Measurements from ENCODE around the gene P2RX4.
"Not testable (repeated sequence)": the region's sequence is repeated elsewhere in the genome, so short reads cannot be mapped to it uniquely, and the experiment has no call there.

P2RX4 gene, protein sequence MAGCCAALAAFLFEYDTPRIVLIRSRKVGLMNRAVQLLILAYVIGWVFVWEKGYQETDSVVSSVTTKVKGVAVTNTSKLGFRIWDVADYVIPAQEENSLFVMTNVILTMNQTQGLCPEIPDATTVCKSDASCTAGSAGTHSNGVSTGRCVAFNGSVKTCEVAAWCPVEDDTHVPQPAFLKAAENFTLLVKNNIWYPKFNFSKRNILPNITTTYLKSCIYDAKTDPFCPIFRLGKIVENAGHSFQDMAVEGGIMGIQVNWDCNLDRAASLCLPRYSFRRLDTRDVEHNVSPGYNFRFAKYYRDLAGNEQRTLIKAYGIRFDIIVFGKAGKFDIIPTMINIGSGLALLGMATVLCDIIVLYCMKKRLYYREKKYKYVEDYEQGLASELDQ

DNA sequence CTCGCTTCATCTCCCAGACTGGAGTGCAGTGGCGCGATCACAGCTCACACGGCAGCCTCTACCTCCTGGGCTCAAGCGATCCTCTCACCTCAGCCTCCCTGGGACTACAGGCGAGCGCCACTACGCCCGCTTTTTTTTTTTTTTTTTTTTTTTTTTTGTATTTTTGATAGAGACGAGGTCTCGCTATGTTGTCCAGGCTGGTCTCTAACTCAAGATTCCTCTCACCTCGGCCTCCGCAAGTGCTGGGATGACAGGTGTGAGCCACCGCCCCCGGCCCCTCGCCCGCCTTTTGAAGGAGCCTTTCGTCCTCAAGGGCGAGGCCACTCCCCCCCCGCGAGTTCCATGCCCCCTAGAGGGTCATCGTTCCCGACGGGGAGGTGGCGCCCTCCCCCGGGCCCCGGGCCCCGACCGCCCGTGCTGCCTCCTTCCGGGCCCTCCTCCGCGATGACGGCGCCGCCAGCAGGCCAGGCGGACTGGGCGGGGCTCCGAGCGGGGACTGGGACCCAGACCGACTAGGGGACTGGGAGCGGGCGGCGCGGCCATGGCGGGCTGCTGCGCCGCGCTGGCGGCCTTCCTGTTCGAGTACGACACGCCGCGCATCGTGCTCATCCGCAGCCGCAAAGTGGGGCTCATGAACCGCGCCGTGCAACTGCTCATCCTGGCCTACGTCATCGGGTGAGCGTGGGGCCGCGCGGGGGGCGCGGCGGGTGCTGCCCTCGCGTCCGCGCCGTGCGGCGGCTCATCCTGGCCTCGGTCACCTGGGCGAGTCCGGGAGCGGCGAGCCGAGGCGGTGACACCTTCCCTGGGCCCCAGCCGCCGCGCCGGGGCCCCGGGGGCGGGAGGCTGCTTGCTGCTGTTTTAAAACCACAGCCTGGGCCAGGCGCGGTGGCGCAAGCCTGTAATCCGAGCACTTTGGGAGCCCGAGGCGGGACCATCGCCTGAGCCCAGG, at the start of gene P2RX4:
Gene P2RX4 (plus strand): TSS at position 506 of the 949 bp plus-strand sequence. CDS start 36 bp downstream, at position 542.
- peak; percentile 83 for DNase-seq
- ATAC-seq (replicated peaks) = peak; percentile 93
- no peaks in the 10 kb centered on the region for H3K9me3 Mint-ChIP-seq
- no peaks in the 10 kb centered on the region for H3K27me3 Mint-ChIP-seq
- peaks cover 0 to 5% of the 10 kb centered on the region in 2 donors for H3K36me3 Mint-ChIP-seq
- H3K27ac Mint-ChIP-seq = peak within 1 kb of the TSS; percentile 96
- peaks cover 17 to 26% of the 10 kb centered on the region in 2 donors for H3K4me1 Mint-ChIP-seq
- H3K4me3 Mint-ChIP-seq = peak within 1 kb of the TSS; percentile 80 to 87

DNA sequence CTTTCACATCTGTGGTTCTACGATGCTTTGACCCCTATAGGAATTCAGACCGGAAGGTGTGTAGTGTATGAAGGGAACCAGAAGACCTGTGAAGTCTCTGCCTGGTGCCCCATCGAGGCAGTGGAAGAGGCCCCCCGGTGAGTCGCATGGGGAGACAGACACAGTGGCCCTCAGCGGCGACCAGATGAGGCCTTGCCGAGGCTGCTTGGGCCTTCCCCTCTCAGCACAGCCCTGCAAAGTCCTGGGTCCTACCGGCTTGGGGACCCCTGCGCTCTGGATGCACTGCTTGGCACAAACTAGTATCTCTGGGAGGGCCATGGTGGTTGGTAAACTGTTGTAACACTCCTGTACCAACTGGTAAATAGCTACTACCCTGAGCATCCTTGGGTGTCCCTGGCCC, 47.5 kb upstream of the P2RX4 start:
- DNase-seq = no peak
- no peak overlapping the region for H3K4me3 Mint-ChIP-seq
- H3K27me3 Mint-ChIP-seq = no peaks in the 10 kb centered on the region
- peaks cover 7 to 17% of the 10 kb centered on the region in 2 donors for H3K4me1 Mint-ChIP-seq
- no peak for ATAC-seq (replicated peaks)
- H3K36me3 Mint-ChIP-seq = peaks cover 16 to 28% of the 10 kb centered on the region in 2 donors
- H3K9me3 Mint-ChIP-seq = peaks cover 0 to 5% of the 10 kb centered on the region in 2 donors
- no peak overlapping the region for H3K27ac Mint-ChIP-seq

DNA sequence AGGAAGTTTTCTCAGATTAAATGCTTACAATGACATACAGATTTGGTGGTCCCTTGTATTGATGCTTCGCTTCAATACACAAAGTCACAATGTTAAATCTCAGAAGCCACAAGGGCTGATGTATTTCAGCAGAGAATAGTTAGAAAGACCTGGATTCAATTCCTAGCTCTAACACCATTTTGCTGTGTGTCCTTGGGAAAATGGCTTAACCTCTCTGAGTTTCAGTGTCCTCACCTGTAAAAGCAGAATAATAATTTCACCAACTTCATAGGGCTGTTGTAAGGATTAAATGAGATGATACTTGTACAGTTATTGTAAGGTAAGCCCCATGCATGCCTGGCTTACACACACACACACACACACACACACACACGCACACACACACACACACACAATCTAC, 46.9 kb upstream of the P2RX4 start:
- H3K9me3 Mint-ChIP-seq = peaks cover 0 to 4% of the 10 kb centered on the region in 2 donors
- ATAC-seq (replicated peaks) (no peak), DNase-seq (no peak)
- H3K27me3 Mint-ChIP-seq = no peaks in the 10 kb centered on the region
- peaks cover 15 to 24% of the 10 kb centered on the region in 2 donors for H3K36me3 Mint-ChIP-seq
- no peak overlapping the region for H3K4me3 Mint-ChIP-seq
- peaks cover 7 to 17% of the 10 kb centered on the region in 2 donors for H3K4me1 Mint-ChIP-seq
- no peak overlapping the region for H3K27ac Mint-ChIP-seq

DNA sequence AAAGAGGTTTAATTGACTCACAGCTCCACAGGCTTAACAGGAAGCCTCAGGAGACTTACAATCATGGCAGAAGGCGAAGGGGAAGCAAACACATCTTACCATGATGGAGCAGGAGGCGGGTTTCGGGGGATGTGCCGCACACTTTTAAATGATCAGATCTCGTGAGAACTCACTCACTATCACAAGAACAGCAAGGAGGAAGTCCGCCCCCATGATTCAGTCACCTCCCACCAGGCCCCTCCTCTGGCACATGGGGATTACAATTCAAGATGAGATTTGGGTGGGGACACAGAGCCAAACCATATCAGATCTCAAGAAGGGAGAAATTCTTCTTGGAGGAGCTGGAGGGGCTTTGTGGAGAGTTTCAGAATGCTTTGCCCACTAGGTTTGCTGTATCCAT, 45.1 kb upstream of the P2RX4 start:
- H3K9me3 Mint-ChIP-seq; H3K27ac Mint-ChIP-seq; DNase-seq; ATAC-seq (replicated peaks); H3K4me3 Mint-ChIP-seq; H3K27me3 Mint-ChIP-seq: not testable (repeated sequence)
- H3K4me1 Mint-ChIP-seq = peaks cover 2 to 12% of the 10 kb centered on the region in 2 donors
- H3K36me3 Mint-ChIP-seq = peaks cover 7 to 19% of the 10 kb centered on the region in 2 donors

DNA sequence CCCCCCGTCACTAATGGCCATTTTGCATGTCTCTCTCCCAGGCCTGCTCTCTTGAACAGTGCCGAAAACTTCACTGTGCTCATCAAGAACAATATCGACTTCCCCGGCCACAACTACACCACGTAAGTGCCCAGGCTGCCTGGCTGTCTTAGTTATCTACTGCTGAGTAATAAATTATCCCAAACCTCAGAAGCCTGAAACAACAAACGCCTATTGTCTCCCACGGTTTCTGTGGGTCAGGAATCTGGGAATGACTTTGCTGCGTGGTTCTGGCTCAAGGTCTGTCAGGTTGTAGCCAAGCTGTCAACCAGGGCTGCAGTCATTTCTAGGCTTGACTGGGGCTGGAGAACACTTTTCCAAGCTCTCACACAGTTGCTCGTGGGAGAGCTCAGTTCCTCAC, 44.6 kb upstream of the P2RX4 start:
- Mint-ChIP-seq H3K27me3 (no peaks in the 10 kb centered on the region), H3K9me3 (no peaks in the 10 kb centered on the region), H3K4me1 (peaks cover 2 to 8% of the 10 kb centered on the region in 2 donors), H3K36me3 (peaks cover 7 to 18% of the 10 kb centered on the region in 2 donors), H3K27ac (no peak overlapping the region), H3K4me3 (no peak overlapping the region)
- DNase-seq = no peak
- no peak for ATAC-seq (replicated peaks)

DNA sequence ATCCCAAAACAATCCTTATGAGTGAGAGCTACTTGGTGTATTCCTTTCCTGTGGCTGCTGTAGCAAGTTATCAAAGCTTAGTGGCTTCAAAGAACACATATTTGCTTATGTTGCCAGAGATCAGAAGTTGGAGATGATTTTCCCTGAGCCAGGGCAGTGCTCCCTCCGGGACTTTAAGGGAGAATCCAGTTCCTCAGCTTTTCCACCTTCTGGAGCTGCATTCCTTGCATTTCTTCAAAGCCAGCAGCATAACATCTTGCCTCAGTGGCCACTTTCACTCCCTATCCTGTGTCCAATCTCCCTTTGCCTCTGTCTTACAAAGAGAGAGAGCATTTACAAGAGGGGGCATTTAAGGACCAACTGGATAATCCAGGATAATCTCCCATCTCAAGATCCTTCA, 43.6 kb upstream of the P2RX4 start:
- Mint-ChIP-seq H3K27ac (no peak overlapping the region), H3K4me3 (no peak overlapping the region), H3K9me3 (no peaks in the 10 kb centered on the region), H3K36me3 (peaks cover 7 to 15% of the 10 kb centered on the region in 2 donors), H3K4me1 (peaks cover 2 to 8% of the 10 kb centered on the region in 2 donors), H3K27me3 (no peaks in the 10 kb centered on the region)
- ATAC-seq (replicated peaks) (no peak), DNase-seq (no peak)

DNA sequence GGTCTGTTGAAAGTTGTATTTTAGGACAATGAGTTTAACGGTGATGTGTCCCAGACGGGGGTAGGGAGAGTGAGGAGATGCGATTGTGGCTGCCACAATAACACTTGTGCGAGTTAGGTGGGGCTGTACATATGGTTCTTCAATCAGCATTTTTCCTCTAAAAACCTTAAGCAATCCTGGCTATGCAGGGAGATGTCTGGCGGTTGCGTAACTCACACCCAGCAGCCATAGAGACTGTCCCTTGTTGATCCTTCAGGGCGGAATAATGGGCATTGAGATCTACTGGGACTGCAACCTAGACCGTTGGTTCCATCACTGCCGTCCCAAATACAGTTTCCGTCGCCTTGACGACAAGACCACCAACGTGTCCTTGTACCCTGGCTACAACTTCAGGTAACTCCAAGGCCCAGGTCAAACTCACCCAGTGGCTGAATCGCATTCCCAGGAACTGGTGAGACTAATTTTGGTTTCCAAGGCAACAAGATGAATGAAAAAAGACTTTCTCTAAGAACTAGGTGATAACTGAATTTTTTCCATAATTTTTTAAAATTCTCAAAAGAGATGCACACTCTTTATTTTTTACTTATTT, 42.6 kb upstream of the P2RX4 start:
- ATAC-seq (replicated peaks) = no peak
- peaks cover 2 to 8% of the 10 kb centered on the region in 2 donors for H3K4me1 Mint-ChIP-seq
- H3K9me3 Mint-ChIP-seq = no peaks in the 10 kb centered on the region
- H3K4me3 Mint-ChIP-seq = no peak overlapping the region
- H3K27me3 Mint-ChIP-seq = no peaks in the 10 kb centered on the region
- H3K36me3 Mint-ChIP-seq = peaks cover 7 to 15% of the 10 kb centered on the region in 2 donors
- no peak for DNase-seq
- no peak overlapping the region for H3K27ac Mint-ChIP-seq

DNA sequence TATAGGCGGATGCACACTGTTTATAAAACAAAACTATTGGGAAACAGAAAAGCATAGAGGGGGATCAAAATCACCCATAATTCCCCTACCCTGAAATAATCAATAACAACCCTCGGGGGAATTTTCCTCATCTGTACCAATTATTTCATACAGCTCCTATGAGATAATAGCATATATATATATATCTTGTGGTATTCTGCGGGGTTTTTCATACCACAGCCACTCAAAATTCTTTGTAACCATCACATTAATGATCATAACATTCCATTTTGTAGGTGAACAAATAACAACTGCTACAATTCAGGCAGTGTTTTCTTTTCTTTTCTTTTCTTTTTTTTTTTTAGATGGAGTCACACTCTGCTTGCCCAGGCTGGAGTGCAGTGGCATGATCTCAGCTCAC, 42.0 kb upstream of the P2RX4 start:
- no peak overlapping the region for H3K4me3 Mint-ChIP-seq
- H3K27ac Mint-ChIP-seq = no peak overlapping the region
- H3K9me3 Mint-ChIP-seq = no peaks in the 10 kb centered on the region
- DNase-seq = no peak
- H3K27me3 Mint-ChIP-seq = no peaks in the 10 kb centered on the region
- H3K36me3 Mint-ChIP-seq = peaks cover 7 to 11% of the 10 kb centered on the region in 2 donors
- no peak for ATAC-seq (replicated peaks)
- peaks cover 2 to 8% of the 10 kb centered on the region in 2 donors for H3K4me1 Mint-ChIP-seq

DNA sequence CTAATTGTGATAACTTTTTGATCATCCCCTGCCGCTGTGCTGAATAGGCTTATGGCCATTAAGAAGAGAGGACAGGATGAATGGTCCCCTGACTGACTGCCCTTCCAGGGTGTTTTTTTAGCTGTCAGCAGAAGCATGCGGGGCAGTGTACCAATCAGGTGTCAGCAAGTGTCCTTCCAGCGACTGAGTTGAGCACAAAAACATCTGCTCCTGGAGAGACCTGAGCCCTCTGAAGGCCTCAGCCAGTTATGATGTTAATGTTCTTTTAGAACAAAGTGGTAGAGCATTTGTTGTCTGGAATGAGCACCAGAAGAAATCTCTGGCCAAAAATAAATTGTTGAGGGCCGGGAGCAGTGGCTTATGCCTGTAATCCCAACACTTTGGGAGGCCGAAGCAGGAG, 39.8 kb upstream of the P2RX4 start:
- DNase-seq (no peak), ATAC-seq (replicated peaks) (no peak)
- Mint-ChIP-seq H3K9me3 (no peaks in the 10 kb centered on the region), H3K27me3 (no peaks in the 10 kb centered on the region), H3K27ac (no peak overlapping the region), H3K4me3 (no peak overlapping the region), H3K36me3 (peaks cover 7 to 10% of the 10 kb centered on the region in 2 donors), H3K4me1 (peaks cover 2 to 8% of the 10 kb centered on the region in 2 donors)

DNA sequence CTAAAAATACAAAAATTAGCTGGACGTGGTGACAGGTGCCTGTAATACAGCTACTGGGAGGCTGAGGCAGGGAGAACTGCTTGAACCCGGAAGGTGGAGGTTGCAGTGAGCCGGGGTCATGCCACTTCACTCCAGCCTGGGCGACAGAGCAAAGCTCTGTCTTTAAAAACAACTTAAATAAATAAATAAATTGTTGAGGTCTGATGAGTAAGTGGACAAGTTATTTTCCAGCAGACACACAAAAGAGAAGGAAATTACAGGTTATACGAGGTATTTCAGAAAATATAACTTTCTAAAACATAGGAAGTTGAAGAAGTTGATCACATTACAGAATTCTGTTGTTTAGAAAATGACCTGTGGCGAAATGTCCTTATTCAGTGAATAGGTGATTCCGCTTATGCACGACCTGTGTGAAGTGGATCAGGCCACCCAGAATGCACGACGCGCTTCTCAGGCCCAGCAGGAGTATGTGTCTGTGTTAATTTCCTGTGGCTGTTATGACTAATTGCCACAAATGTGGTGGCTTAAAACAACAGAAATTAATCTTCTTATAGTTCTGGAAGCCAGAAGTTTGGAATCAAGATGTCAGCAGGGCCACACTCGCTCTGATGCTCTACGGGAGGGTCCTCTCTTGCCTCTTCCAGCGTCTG, 39.2 kb upstream of the P2RX4 start:
- Mint-ChIP-seq H3K9me3 (no peaks in the 10 kb centered on the region), H3K4me1 (peaks cover 6 to 11% of the 10 kb centered on the region in 2 donors), H3K27ac (no peak overlapping the region), H3K27me3 (no peaks in the 10 kb centered on the region), H3K4me3 (no peak overlapping the region), H3K36me3 (peaks cover 4% of the 10 kb centered on the region in 2 donors)
- DNase-seq (no peak), ATAC-seq (replicated peaks) (no peak)

DNA sequence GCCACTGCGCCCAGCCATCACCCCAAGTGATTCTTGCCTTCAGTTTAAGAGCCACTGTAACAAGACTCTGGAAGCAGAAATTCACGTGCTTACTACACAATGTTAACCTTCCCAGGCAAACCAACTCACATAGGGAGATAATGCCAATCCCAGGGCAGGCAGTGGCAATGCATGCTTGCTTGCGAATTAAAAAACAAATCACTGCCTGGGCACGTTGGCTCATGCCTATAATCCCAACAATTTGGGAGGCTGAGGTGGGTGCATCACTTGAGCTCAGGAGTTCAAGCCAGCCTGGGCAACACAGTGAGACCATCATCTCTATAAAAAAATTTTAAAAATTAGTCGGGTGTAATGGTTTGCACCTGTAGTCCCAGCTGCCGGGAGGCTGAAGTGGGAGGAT, 37.8 kb upstream of the P2RX4 start:
- Mint-ChIP-seq H3K9me3 (no peaks in the 10 kb centered on the region), H3K4me1 (peaks cover 9 to 13% of the 10 kb centered on the region in 2 donors), H3K27me3 (no peaks in the 10 kb centered on the region), H3K36me3 (peaks cover 0 to 2% of the 10 kb centered on the region in 2 donors), H3K4me3 (no peak overlapping the region), H3K27ac (no peak overlapping the region)
- DNase-seq (no peak), ATAC-seq (replicated peaks) (no peak)

DNA sequence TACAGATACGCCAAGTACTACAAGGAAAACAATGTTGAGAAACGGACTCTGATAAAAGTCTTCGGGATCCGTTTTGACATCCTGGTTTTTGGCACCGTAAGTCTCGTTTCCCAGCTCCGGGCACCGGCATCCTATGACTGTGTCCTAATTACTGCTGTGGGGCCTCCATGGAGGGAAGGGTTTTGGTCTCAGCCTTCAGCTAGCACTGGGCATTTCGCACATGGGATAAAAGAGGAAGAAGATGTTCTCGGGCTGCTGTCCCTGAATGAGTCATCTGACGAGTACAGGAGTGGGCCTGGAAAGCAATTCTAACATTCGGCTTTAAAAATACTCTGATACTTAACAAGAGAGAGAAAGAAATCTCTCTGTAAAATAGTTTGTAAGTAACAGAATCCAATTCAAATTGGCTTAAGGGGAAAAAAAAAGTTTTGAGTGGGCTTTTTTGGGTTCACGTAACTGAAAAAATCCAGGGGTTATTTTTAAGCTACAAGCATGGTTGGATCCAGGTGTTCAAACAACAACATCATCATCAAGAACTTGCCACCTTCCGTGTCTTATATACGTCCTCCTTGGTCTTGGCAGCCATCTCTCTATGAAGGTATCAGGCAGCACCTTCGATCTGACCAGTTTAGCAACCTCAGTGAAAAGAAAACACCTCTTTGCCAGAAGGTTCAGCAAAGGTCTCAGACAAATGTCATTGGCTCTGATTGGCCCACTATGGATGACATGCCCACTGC, 34.4 kb upstream of the P2RX4 start:
- no peak overlapping the region for H3K4me3 Mint-ChIP-seq
- peak overlapping the region; percentile 20 for H3K27ac Mint-ChIP-seq
- peaks cover 9 to 13% of the 10 kb centered on the region in 2 donors for H3K4me1 Mint-ChIP-seq
- peaks cover 0 to 4% of the 10 kb centered on the region in 2 donors for H3K36me3 Mint-ChIP-seq
- H3K27me3 Mint-ChIP-seq = no peaks in the 10 kb centered on the region
- no peaks in the 10 kb centered on the region for H3K9me3 Mint-ChIP-seq
- ATAC-seq (replicated peaks) (peak; percentile 61 to 88), DNase-seq (no peak)

DNA sequence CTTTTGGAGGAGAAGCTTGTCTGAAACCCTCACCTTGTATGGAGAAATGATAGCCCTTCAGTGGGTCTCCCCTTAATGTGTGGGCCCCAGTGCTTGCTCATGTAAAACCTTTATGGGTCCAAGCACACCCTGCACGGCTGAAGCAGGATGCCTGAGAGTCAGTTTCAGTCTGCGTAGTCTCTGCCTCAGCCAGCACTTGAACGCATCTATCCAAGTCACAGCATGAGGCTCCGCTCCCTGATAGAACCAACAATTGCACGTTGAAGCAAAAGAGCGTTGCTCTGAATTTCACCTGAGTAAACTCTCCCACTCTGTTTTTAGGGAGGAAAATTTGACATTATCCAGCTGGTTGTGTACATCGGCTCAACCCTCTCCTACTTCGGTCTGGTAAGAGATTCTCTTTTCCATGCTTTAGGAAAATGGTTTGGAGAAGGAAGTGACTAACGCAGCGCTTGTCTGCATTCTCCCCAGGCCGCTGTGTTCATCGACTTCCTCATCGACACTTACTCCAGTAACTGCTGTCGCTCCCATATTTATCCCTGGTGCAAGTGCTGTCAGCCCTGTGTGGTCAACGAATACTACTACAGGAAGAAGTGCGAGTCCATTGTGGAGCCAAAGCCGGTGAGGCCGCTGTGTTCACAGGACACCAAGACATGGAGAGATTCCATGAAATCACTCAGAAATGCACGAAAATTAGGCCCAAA, 33.0 kb upstream of the P2RX4 start:
- no peak overlapping the region for H3K4me3 Mint-ChIP-seq
- no peak overlapping the region for H3K27ac Mint-ChIP-seq
- no peaks in the 10 kb centered on the region for H3K9me3 Mint-ChIP-seq
- no peak for ATAC-seq (replicated peaks)
- peaks cover 9 to 13% of the 10 kb centered on the region in 2 donors for H3K4me1 Mint-ChIP-seq
- H3K36me3 Mint-ChIP-seq = peaks cover 2 to 4% of the 10 kb centered on the region in 2 donors
- DNase-seq = no peak
- H3K27me3 Mint-ChIP-seq = no peaks in the 10 kb centered on the region

Data from stimulated activated naive B cell treated with anti-CD40 and anti-IgM and Interleukin-4, amounts not matched to agents 10 μg/mL and 1 μg/mL and 100 μg/mL, for 72 hours (primary cell).